ENCODE measurements around the gene IRF2. TPM values are rescaled to one million over a fixed set of nuclear protein-coding genes. Genes with fewer than 3 reads are reported as not detected.

The IRF2 gene
- polyA plus RNA-seq, 1 donor (not counting 4 experiments of a cell fraction or from before 2014, with no cell fraction given): 23.8 TPM

GRCh38 chr4:184506527-184507121, 32.3 kb upstream of the IRF2 start:
- no peak overlapping the region for H3K27ac ChIP-seq (ENCODE audit: control insufficient read depth, insufficient read depth, low read length)
- no peaks in the 10 kb centered on the region for H3K79me2 ChIP-seq (ENCODE audit: control insufficient read depth, insufficient read depth, low read length)
- no peak overlapping the region for H2AFZ ChIP-seq (ENCODE audit: control insufficient read depth, low read length)
- H3K27me3 ChIP-seq (ENCODE audit: control insufficient read depth, extremely low read depth, insufficient read depth, low read length): no peaks in the 10 kb centered on the region
- DNase-seq (ENCODE audit: low read depth, low spot score) (no peak), FAIRE-seq (no peak)
- dilution Hi-C loops (cut with MboI; ENCODE audit: extremely low pct_ligation_motif_present, low sequenced_read_pairs): no loop called here
- no peaks in the 10 kb centered on the region for H4K20me1 ChIP-seq (ENCODE audit: control insufficient read depth, extremely low read depth, insufficient read depth, low read length)
- H3K9me1 ChIP-seq (ENCODE audit: control insufficient read depth, extremely low read depth, insufficient read depth, low read length): no peaks in the 10 kb centered on the region
- H3K4me3 ChIP-seq (ENCODE audit: control insufficient read depth in 2 of 3, extremely low read depth in 1 of 3, insufficient read depth in 2 of 3, low read depth in 1 of 3, low read length in 3 of 3): no peak overlapping the region
- peak in 2 of 3 experiments; percentile 9 to 27 for TF ChIP-seq CTCF (optimal IDR thresholded peaks at IDR 0.05 in 1 of 3, IDR thresholded peaks at IDR 0.05 in 1 of 3, conservative IDR thresholded peaks at IDR 0.05 in 1 of 3; ENCODE audit: extremely low read depth in 1 of 3, insufficient read depth in 2 of 3, low read length in 3 of 3)
- no peak for TF ChIP-seq EZH2 (IDR thresholded peaks at IDR 0.05; ENCODE audit: low read length)
- H3K4me2 ChIP-seq (ENCODE audit: control insufficient read depth, extremely low read depth, insufficient read depth, low read depth, low read length): no peak overlapping the region
- H3K9ac ChIP-seq (ENCODE audit: control insufficient read depth, extremely low read depth, insufficient read depth, low read length): no peak overlapping the region
- no peaks in the 10 kb centered on the region for H3K36me3 ChIP-seq (ENCODE audit: control insufficient read depth in 2 of 2, extremely low read depth in 1 of 2, insufficient read depth in 2 of 2, low read length in 2 of 2)
- H3K9me3 ChIP-seq (ENCODE audit: control insufficient read depth, low read depth, low read length): no peaks in the 10 kb centered on the region
- peaks cover 11% of the 10 kb centered on the region for H3K4me1 ChIP-seq (ENCODE audit: control insufficient read depth, extremely low read depth, insufficient read depth, low read length)

GRCh38 chr4:184504385-184504784, 30.0 kb upstream of the IRF2 start:
- TF ChIP-seq CTCF (optimal IDR thresholded peaks at IDR 0.05 in 1 of 3, IDR thresholded peaks at IDR 0.05 in 1 of 3, conservative IDR thresholded peaks at IDR 0.05 in 1 of 3; ENCODE audit: extremely low read depth in 1 of 3, insufficient read depth in 2 of 3, low read length in 3 of 3): no peak
- TF ChIP-seq EZH2 (IDR thresholded peaks at IDR 0.05; ENCODE audit: low read length): no peak
- Histone ChIP-seq H3K9ac (ENCODE audit: control insufficient read depth, extremely low read depth, insufficient read depth, low read length) (no peak overlapping the region), H3K27ac (ENCODE audit: control insufficient read depth, insufficient read depth, low read length) (no peak overlapping the region), H3K4me2 (ENCODE audit: control insufficient read depth, extremely low read depth, insufficient read depth, low read depth, low read length) (no peak overlapping the region), H3K9me3 (ENCODE audit: control insufficient read depth, low read depth, low read length) (no peaks in the 10 kb centered on the region), H3K9me1 (ENCODE audit: control insufficient read depth, extremely low read depth, insufficient read depth, low read length) (no peaks in the 10 kb centered on the region), H4K20me1 (ENCODE audit: control insufficient read depth, extremely low read depth, insufficient read depth, low read length) (no peaks in the 10 kb centered on the region), H3K4me1 (ENCODE audit: control insufficient read depth, extremely low read depth, insufficient read depth, low read length) (peaks cover 11% of the 10 kb centered on the region), H3K27me3 (ENCODE audit: control insufficient read depth, extremely low read depth, insufficient read depth, low read length) (no peaks in the 10 kb centered on the region), H2AFZ (ENCODE audit: control insufficient read depth, low read length) (peak overlapping the region; percentile 67), H3K4me3 (ENCODE audit: control insufficient read depth in 2 of 3, extremely low read depth in 1 of 3, insufficient read depth in 2 of 3, low read depth in 1 of 3, low read length in 3 of 3) (no peak overlapping the region), H3K36me3 (ENCODE audit: control insufficient read depth in 2 of 2, extremely low read depth in 1 of 2, insufficient read depth in 2 of 2, low read length in 2 of 2) (no peaks in the 10 kb centered on the region), H3K79me2 (ENCODE audit: control insufficient read depth, insufficient read depth, low read length) (no peaks in the 10 kb centered on the region)
- DNase-seq (ENCODE audit: low read depth, low spot score) (no peak), FAIRE-seq (no peak)
- dilution Hi-C loops (cut with MboI; ENCODE audit: extremely low pct_ligation_motif_present, low sequenced_read_pairs): no loop called here
